Right lung (tissue), 10 donors: Measurements from ENCODE around the gene SMAD5. TPM values are rescaled to one million over a fixed set of nuclear protein-coding genes. Genes with fewer than 3 reads are reported as not detected.
A peak's percentile ranks its signal among the peaks of the same experiment; 100 is the strongest.

Experiments
- DNase-seq, 2 donors: peaks; one replicate each; pipeline ENCODE4 v3.0.0-alpha.2; 2013
- long read RNA-seq, 8 donors: transcript quantifications; one replicate each; lab custom pipeline, GENCODE V29; 2026
- polyA plus RNA-seq, 5 donors: library from polyadenylated mRNA; unstranded; fragments of 120-200 nt; gene quantifications; one replicate each; pipeline versions ENCODE4 v1.2.1 to v1.2.3, GENCODE V29; 2013; ENCODE audit warnings: inconsistent platforms in 1 of 5, low replicate concordance in 1 of 5; ENCODE audit not compliant: insufficient read length in 5 of 5, insufficient read depth in 1 of 5

The SMAD5 gene
- 10 to 100 TPM; 50.9 to 84.8 (median 73.4) TPM for polyA plus RNA-seq
- long read RNA-seq, donor 1, full-length matches to known transcripts = 6 of 46 reads
- long read RNA-seq, donor 1, partial matches to known transcripts = 40 of 46 reads
- long read RNA-seq, donor 1, other reads (novel, unspliced or antisense) = 0 of 46 reads
- long read RNA-seq, donor 2, full-length matches to known transcripts = 8 of 13 reads
- long read RNA-seq, donor 2, partial matches to known transcripts = 5 of 13 reads
- long read RNA-seq, donor 2, other reads (novel, unspliced or antisense) = 0 of 13 reads
- long read RNA-seq, donor 3, full-length matches to known transcripts = 4 of 21 reads
- long read RNA-seq, donor 3, partial matches to known transcripts = 17 of 21 reads
- long read RNA-seq, donor 3, other reads (novel, unspliced or antisense) = 0 of 21 reads
- long read RNA-seq, donor 4, full-length matches to known transcripts = 8 of 68 reads
- long read RNA-seq, donor 4, partial matches to known transcripts = 60 of 68 reads
- long read RNA-seq, donor 4, other reads (novel, unspliced or antisense) = 0 of 68 reads
- long read RNA-seq, donor 5, full-length matches to known transcripts = 3 of 64 reads
- long read RNA-seq, donor 5, partial matches to known transcripts = 61 of 64 reads
- long read RNA-seq, donor 5, other reads (novel, unspliced or antisense) = 0 of 64 reads
- long read RNA-seq, donor 6, full-length matches to known transcripts = 13 of 42 reads
- long read RNA-seq, donor 6, partial matches to known transcripts = 29 of 42 reads
- long read RNA-seq, donor 6, other reads (novel, unspliced or antisense) = 0 of 42 reads
- long read RNA-seq, donor 7, full-length matches to known transcripts = 22 of 39 reads
- long read RNA-seq, donor 7, partial matches to known transcripts = 12 of 39 reads
- long read RNA-seq, donor 7, other reads (novel, unspliced or antisense) = 5 of 39 reads
- long read RNA-seq, donor 8, full-length matches to known transcripts = 2 of 2 reads
- long read RNA-seq, donor 8, partial matches to known transcripts = 0 of 2 reads
- long read RNA-seq, donor 8, other reads (novel, unspliced or antisense) = 0 of 2 reads

GRCh38 chr5:136132557-136133221 lies at the start of gene SMAD5:
TSS of gene SMAD5 (plus strand) at chr5:136132845. CDS start at chr5:136153761, 20,916 bp downstream.
- peak; percentile 97 to 99 for DNase-seq

- DNase-seq = no peak
These were observed 47.9 kb upstream of the SMAD5 start for GRCh38 chr5:136084698-136085097.

- no peak for DNase-seq
These were observed 45.7 kb upstream of the SMAD5 start for GRCh38 chr5:136086783-136087566.

GRCh38 chr5:136087961-136088871 lies 44.4 kb upstream of the SMAD5 start:
- DNase-seq = no peak

GRCh38 chr5:136089791-136090190 lies 42.9 kb upstream of the SMAD5 start:
- DNase-seq = no peak

- DNase-seq = no peak
These were observed 42.3 kb upstream of the SMAD5 start for GRCh38 chr5:136090319-136090718.

GRCh38 chr5:136094189-136094912 lies 38.3 kb upstream of the SMAD5 start:
- DNase-seq = no peak

GRCh38 chr5:136094913-136095641 lies 37.6 kb upstream of the SMAD5 start:
- no peak for DNase-seq

GRCh38 chr5:136098176-136098575 lies 34.5 kb upstream of the SMAD5 start:
- DNase-seq = no peak

- DNase-seq = no peak
These were observed 32.8 kb upstream of the SMAD5 start for GRCh38 chr5:136099870-136100269.

- no peak for DNase-seq
These were observed 30.8 kb upstream of the SMAD5 start for GRCh38 chr5:136101884-136102283.

- DNase-seq = no peak
These were observed 29.5 kb upstream of the SMAD5 start for GRCh38 chr5:136103118-136103517.

GRCh38 chr5:136104306-136104965 lies 28.2 kb upstream of the SMAD5 start:
- DNase-seq = no peak

GRCh38 chr5:136106351-136107031 lies 26.2 kb upstream of the SMAD5 start:
- no peak for DNase-seq

- no peak for DNase-seq
These were observed 24.4 kb upstream of the SMAD5 start for GRCh38 chr5:136108180-136108611.

GRCh38 chr5:136108766-136109165 lies 23.9 kb upstream of the SMAD5 start:
- no peak for DNase-seq
